H1 (cell line): ENCODE results near the gene KCNJ4. TPM values are rescaled to one million over a fixed set of nuclear protein-coding genes. Genes with fewer than 3 reads are reported as not detected.

Experiments used
- BRCA1 ChIP-seq: IDR thresholded peaks from 2 replicates; pipeline ENCODE4 v1.6.1; 2012; ENCODE audit warnings: low read depth, low read length, improper control_type of control experiment
- HDAC2 ChIP-seq, 2 experiments: fragments of 300-600 bp in 1 of 2; sonication (generic) in 1 of 2; IDR thresholded peaks; 2 replicates each; pipeline ENCODE4 v1.6.1; 2011 to 2012; ENCODE audit warnings: low read depth in 2 of 2, low read length in 2 of 2, mild to moderate bottlenecking in 2 of 2, moderate library complexity in 2 of 2, borderline replicate concordance in 1 of 2, inconsistent platforms in 1 of 2
- RAD21 ChIP-seq, 2 experiments: IDR thresholded peaks in 1 of 2; conservative IDR thresholded peaks in 1 of 2; 2 replicates each; pipeline ENCODE4 v1.6.1; 2011; ENCODE audit warnings: low read depth in 2 of 2, low read length in 2 of 2, improper control_type of control experiment in 1 of 2, inconsistent platforms in 1 of 2, mild to moderate bottlenecking in 1 of 2, moderate library complexity in 1 of 2
- TAF7 ChIP-seq: optimal IDR thresholded peaks from 2 replicates; pipeline ENCODE3; 2011; ENCODE audit warnings: low read depth, mild to moderate bottlenecking, inconsistent platforms, low read length, moderate library complexity, borderline replicate concordance
- polyA plus RNA-seq, 7 experiments: library from polyadenylated mRNA; depleted of rRNA in 3 of 7; stranded (reverse) in 5 of 7; unstranded in 2 of 7; fragments of >200 nt in 5 of 7; fragments of 200-250 nt in 2 of 7; gene quantifications; 1 replicate in 5 of 7; 2 replicates in 1 of 7; 4 replicates in 1 of 7; pipeline versions ENCODE4 v1.2.1 to v1.2.3, GENCODE V29; 2011 to 2013; ENCODE audit warnings: missing spikeins in 2 of 7, mixed read lengths in 2 of 7
- total RNA-seq: library from RNA; stranded (reverse); fragmentation: NEBNext Ultra II Directional; extraction: Animal tissue kit (Norgen Biotek cat#: 25700); gene quantifications from 2 replicates; pipeline ENCODE4 v1.2.1, GENCODE V29; 2021
- TF ChIP-seq, protein P1 (sequence below): IDR thresholded peaks from 2 replicates; pipeline ENCODE4 v1.6.1; 2012; ENCODE audit warnings: inconsistent platforms

Gene KCNJ4
- total and polyA plus RNA-seq, 2 of the 8 experiments (the other 6 are each of a cell fraction or from before 2014, with no cell fraction given), result 1.4 to 2.2 TPM

DNA sequence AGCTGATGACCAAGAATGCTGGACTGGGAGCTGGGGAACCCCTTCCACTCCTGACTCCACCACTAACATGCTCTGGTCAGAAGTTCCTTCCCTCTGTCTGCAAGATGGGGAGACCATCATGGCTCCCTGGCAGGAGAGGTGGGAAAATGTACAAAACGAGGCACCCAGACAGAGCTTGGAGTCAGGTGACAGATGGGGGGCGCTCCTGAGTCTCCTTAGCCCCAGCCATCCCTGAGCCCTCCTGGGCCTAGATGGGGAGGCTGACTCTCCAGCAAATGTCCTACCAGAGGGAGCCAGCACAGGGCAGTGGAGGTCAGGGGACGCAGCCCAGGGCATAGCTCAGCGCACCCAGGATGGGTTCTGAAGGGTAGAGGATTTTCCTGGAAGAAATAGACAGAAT is 20.0 kb downstream of the KCNJ4 start (continued):
- TF ChIP-seq RAD21 (IDR thresholded peaks at IDR 0.05 in 1 of 2, conservative IDR thresholded peaks at IDR 0.05 in 1 of 2; ENCODE audit: low read depth in 2 of 2, low read length in 2 of 2) (peak; percentile 59 to 67), HDAC2 (IDR thresholded peaks at IDR 0.05; ENCODE audit: borderline replicate concordance in 1 of 2, low read depth in 2 of 2, low read length in 2 of 2) (no peak), BRCA1 (no peak), TAF7 (no peak)
- TF ChIP-seq, protein P1, sequence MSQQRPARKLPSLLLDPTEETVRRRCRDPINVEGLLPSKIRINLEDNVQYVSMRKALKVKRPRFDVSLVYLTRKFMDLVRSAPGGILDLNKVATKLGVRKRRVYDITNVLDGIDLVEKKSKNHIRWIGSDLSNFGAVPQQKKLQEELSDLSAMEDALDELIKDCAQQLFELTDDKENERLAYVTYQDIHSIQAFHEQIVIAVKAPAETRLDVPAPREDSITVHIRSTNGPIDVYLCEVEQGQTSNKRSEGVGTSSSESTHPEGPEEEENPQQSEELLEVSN, result peak; percentile 47; the same call in 1 of the 2 replicates
